EL (cell line): ENCODE data around the gene NUP210.
A peak's percentile ranks its signal among the peaks of the same experiment; 100 is the strongest.

Experiments
- DNase-seq: peaks from one replicate; pipeline ENCODE4 v3.0.0-alpha.2; 2016

Gene NUP210

GRCh38 chr3:13286873-13287272, 133.2 kb downstream of the NUP210 start:
- no peak for DNase-seq

- no peak for DNase-seq
These were observed 135.0 kb downstream of the NUP210 start for GRCh38 chr3:13285007-13285567.

GRCh38 chr3:13283877-13284264, 136.3 kb downstream of the NUP210 start:
- DNase-seq, result no peak

- no peak for DNase-seq
These were observed 136.9 kb downstream of the NUP210 start for GRCh38 chr3:13282986-13283876.

GRCh38 chr3:13282358-13282985, 137.7 kb downstream of the NUP210 start:
- no peak for DNase-seq

GRCh38 chr3:13281507-13282357, 138.4 kb downstream of the NUP210 start:
- no peak for DNase-seq

- no peak for DNase-seq
These were observed 139.2 kb downstream of the NUP210 start for GRCh38 chr3:13280811-13281506.

- DNase-seq, result no peak
These were observed 139.9 kb downstream of the NUP210 start for GRCh38 chr3:13280122-13280790.

GRCh38 chr3:13279532-13279910, 140.6 kb downstream of the NUP210 start:
- DNase-seq, result no peak

GRCh38 chr3:13278783-13279531, 141.2 kb downstream of the NUP210 start:
- no peak for DNase-seq

GRCh38 chr3:13277860-13278531, 142.1 kb downstream of the NUP210 start:
- DNase-seq, result peak; percentile 17

- no peak for DNase-seq
These were observed 142.8 kb downstream of the NUP210 start for GRCh38 chr3:13277196-13277813.

- no peak for DNase-seq
These were observed 143.5 kb downstream of the NUP210 start for GRCh38 chr3:13276438-13277195.

GRCh38 chr3:13275376-13276005, 144.6 kb downstream of the NUP210 start:
- no peak for DNase-seq

- DNase-seq, result no peak
These were observed 145.4 kb downstream of the NUP210 start for GRCh38 chr3:13274551-13275332.

- DNase-seq, result no peak
These were observed 146.0 kb downstream of the NUP210 start for GRCh38 chr3:13274125-13274524.

GRCh38 chr3:13273604-13274105, 146.5 kb downstream of the NUP210 start:
- DNase-seq, result no peak
